Measurements from ENCODE around the gene ZNF692.

DNA sequence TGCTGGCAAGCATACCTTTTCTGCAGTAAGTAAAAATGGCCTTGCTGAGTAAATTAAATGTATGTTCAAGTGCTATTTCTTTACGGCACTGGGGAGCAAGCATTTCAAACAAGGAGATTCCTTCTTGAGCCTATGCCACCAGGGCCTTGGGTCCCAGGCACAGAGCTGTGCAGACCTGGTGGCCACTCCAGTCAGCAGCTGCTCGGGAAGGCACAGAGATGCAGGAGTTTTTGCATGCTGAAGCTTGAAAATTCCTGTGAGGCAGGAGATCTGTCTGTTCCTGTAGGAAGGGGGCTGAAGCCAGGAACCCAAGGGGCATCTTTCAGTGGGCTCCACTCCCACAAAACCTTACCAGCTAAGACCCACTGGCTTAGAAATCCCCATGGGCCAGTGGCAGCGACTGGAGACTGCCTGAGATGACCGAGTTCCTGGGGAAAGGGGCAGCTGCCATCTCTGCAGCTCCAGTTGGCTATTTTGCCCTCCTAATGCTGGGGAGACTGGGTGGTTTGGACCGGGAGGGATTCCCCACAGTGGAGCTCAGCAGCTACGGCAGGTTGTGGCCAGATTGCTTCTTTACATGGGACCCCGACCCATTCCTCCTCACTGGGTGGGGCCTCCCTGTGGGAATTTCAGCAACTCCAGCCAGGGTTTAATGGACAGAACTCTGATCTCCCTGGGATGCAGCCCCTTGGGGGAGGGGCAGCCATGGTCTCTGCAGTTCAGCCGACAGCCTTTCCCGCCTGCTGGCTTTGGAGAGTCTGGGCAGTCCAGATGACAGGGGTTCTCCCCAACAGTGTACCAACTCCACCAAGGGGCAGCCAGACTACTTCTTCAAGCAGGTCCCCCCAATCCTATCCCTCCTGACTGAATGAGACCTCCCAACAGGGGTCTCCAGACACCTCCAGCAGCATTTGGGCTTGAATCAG lies 38.8 kb upstream of the ZNF692 start:
- TF ChIP-seq POLR2A (IDR thresholded peaks at IDR 0.05): no peak
- TF ChIP-seq, protein P1, sequence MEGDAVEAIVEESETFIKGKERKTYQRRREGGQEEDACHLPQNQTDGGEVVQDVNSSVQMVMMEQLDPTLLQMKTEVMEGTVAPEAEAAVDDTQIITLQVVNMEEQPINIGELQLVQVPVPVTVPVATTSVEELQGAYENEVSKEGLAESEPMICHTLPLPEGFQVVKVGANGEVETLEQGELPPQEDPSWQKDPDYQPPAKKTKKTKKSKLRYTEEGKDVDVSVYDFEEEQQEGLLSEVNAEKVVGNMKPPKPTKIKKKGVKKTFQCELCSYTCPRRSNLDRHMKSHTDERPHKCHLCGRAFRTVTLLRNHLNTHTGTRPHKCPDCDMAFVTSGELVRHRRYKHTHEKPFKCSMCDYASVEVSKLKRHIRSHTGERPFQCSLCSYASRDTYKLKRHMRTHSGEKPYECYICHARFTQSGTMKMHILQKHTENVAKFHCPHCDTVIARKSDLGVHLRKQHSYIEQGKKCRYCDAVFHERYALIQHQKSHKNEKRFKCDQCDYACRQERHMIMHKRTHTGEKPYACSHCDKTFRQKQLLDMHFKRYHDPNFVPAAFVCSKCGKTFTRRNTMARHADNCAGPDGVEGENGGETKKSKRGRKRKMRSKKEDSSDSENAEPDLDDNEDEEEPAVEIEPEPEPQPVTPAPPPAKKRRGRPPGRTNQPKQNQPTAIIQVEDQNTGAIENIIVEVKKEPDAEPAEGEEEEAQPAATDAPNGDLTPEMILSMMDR (IDR thresholded peaks at IDR 0.05): no peak
